ENCODE data around the gene IL17RD.

DNA sequence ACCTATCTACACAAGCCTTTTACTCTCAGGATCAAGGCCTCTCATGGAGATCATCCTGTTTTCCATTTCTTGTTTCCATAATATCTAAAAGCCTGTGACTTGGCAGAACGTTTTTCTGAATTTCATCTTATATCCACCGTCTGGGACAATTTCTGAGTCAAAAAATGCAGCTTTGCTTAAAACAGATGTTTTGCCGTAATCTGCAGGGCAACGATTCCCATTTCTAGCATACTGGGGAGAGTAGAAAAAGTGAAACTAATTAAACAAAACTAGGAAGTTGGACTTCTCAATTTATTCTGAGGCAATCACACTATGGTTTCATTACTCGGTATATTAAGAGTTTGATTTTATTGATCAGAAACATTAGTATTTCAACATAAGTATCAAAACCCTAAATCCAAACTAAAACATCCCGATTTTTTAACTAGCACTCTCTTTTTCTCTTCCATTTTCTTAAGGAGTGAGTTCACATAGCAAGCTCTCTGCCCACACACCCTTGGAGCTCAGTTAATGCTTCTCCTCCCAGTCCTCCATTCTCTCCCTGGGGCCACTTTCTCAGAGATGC lies 71.1 kb downstream of the IL17RD start:
- no peak for TF ChIP-seq CTCF (conservative IDR thresholded peaks at IDR 0.05; ENCODE audit: low read depth, low read length)
- no peak for TF ChIP-seq EZH2 (IDR thresholded peaks at IDR 0.05; ENCODE audit: borderline replicate concordance, low read depth, low read length, poor library complexity, severe bottlenecking)
